ENCODE measurements around the gene ACYP1.
"Not testable (repeated sequence)": the region's sequence is repeated elsewhere in the genome, so short reads cannot be mapped to it uniquely, and the experiment has no call there.

The ACYP1 gene

GRCh38 chr14:75068294-75069120 lies 4.7 kb upstream of the ACYP1 start:
- DNase-seq = no peak

- DNase-seq = not testable (repeated sequence)
Measured at GRCh38 chr14:75067765-75068164, 3.9 kb upstream of the ACYP1 start.

GRCh38 chr14:75067212-75067611 lies 3.4 kb upstream of the ACYP1 start:
- no peak for DNase-seq

- DNase-seq = no peak
Measured at GRCh38 chr14:75066691-75067090, 2.9 kb upstream of the ACYP1 start.

- no peak for DNase-seq
Measured at GRCh38 chr14:75064205-75064567, 362 bp upstream of the ACYP1 start.

- peak in 1 of 5 experiments; percentile 12 for DNase-seq
Measured at GRCh38 chr14:75063013-75063412, 811 bp downstream of the ACYP1 start.

- DNase-seq = no peak
Measured at GRCh38 chr14:75060420-75060819, 3.4 kb downstream of the ACYP1 start.

GRCh38 chr14:75059642-75060041 lies 4.2 kb downstream of the ACYP1 start:
- DNase-seq = no peak

GRCh38 chr14:75054421-75054820 lies 9.4 kb downstream of the ACYP1 start:
- DNase-seq = no peak

- DNase-seq = no peak
Measured at GRCh38 chr14:75053396-75054291, 10.2 kb downstream of the ACYP1 start.

GRCh38 chr14:75051556-75051899 lies 12.3 kb downstream of the ACYP1 start:
- peak in 1 of 5 experiments; percentile 6 for DNase-seq

GRCh38 chr14:75050852-75051555 lies 12.8 kb downstream of the ACYP1 start, which contains the start of gene MLH3:
TSS of gene MLH3 (minus strand) at chr14:75051467. CDS start at chr14:75049655, 1,812 bp downstream.
- DNase-seq = peak; percentile 61 to 85 (median 72)

- no peak for DNase-seq
Measured at GRCh38 chr14:75049731-75050201, 14.1 kb downstream of the ACYP1 start.

GRCh38 chr14:75049136-75049535 lies 14.7 kb downstream of the ACYP1 start:
- DNase-seq = no peak

GRCh38 chr14:75048101-75048500 lies 15.7 kb downstream of the ACYP1 start:
- no peak for DNase-seq

GRCh38 chr14:75047506-75047905 lies 16.3 kb downstream of the ACYP1 start:
- no peak for DNase-seq

- peak in 1 of 5 experiments; percentile 18 for DNase-seq
Measured at GRCh38 chr14:75046899-75047298, 16.9 kb downstream of the ACYP1 start.

GRCh38 chr14:75046275-75046674 lies 17.5 kb downstream of the ACYP1 start:
- DNase-seq = no peak

GRCh38 chr14:75044752-75045151 lies 19.1 kb downstream of the ACYP1 start:
- no peak for DNase-seq

- peak in 1 of 5 experiments; percentile 2 for DNase-seq
Measured at GRCh38 chr14:75044322-75044721, 19.5 kb downstream of the ACYP1 start.

GRCh38 chr14:75042035-75042434 lies 21.8 kb downstream of the ACYP1 start:
- no peak for DNase-seq

GRCh38 chr14:75041613-75042012 lies 22.2 kb downstream of the ACYP1 start:
- no peak for DNase-seq

- DNase-seq = no peak
Measured at GRCh38 chr14:75040959-75041358, 22.9 kb downstream of the ACYP1 start.
